Mesendoderm (in vitro differentiated cells): ENCODE results near the gene TSSK3.

Experiments
- DNase-seq: peaks from one replicate; pipeline ENCODE4 v3.0.0; 2013
- H2AK5ac ChIP-seq: 2 replicates; pipeline ENCODE4 v1.6.1; 2013; ENCODE audit warnings: low read length, inconsistent platforms
- H2BK120ac ChIP-seq: 2 replicates; pipeline ENCODE4 v1.6.1; 2013; ENCODE audit warnings: low read depth, mild to moderate bottlenecking, low read length, moderate library complexity, mixed read lengths
- H2BK15ac ChIP-seq: replicated peaks from 2 replicates; pipeline ENCODE4 v1.6.1; 2013; ENCODE audit warnings: low read depth, mild to moderate bottlenecking, moderate library complexity
- H2BK5ac ChIP-seq: 2 replicates; pipeline ENCODE4 v1.6.1; 2013; ENCODE audit warnings: low read length, inconsistent platforms
- H3K18ac ChIP-seq: 2 replicates; pipeline ENCODE4 v1.6.1; 2013; ENCODE audit warnings: mild to moderate bottlenecking, low read length, mixed read lengths
- H3K23ac ChIP-seq: one replicate; pipeline ENCODE4 v1.6.1; 2013; ENCODE audit warnings: low read length
- H3K27ac ChIP-seq: 2 replicates; pipeline ENCODE4 v1.5.1; 2013; ENCODE audit warnings: low read depth, mild to moderate bottlenecking, inconsistent platforms, low read length, moderate library complexity
- H3K27me3 ChIP-seq: 2 replicates; pipeline ENCODE4 v1.6.1; 2013; ENCODE audit warnings: low read length, control low read depth, mild to moderate bottlenecking, inconsistent platforms; ENCODE audit not compliant: insufficient read depth, poor library complexity
- H3K36me3 ChIP-seq: 2 replicates; pipeline ENCODE4 v1.6.1; 2013; ENCODE audit warnings: low read length, inconsistent platforms; ENCODE audit not compliant: control insufficient read depth, insufficient read depth
- H3K4ac ChIP-seq: one replicate; pipeline ENCODE4 v1.6.1; 2013; ENCODE audit warnings: low read depth, mild to moderate bottlenecking, low read length, moderate library complexity
- H3K4me1 ChIP-seq: 2 replicates; pipeline ENCODE4 v1.6.1; 2013; ENCODE audit warnings: low read depth, low read length, inconsistent platforms; ENCODE audit not compliant: control insufficient read depth
- H3K4me2 ChIP-seq: 2 replicates; pipeline ENCODE4 v1.6.1; 2013; ENCODE audit warnings: low read length
- H3K4me3 ChIP-seq: 2 replicates; pipeline ENCODE4 v1.5.1; 2013; ENCODE audit warnings: mild to moderate bottlenecking, low read length
- H3K56ac ChIP-seq: one replicate; pipeline ENCODE4 v1.6.1; 2013; ENCODE audit warnings: low read length
- H3K79me1 ChIP-seq: 2 replicates; pipeline ENCODE4 v1.6.1; 2013; ENCODE audit warnings: low read length, inconsistent platforms
- H3K79me2 ChIP-seq: 2 replicates; pipeline ENCODE4 v1.6.1; 2013; ENCODE audit warnings: mild to moderate bottlenecking, low read length; ENCODE audit not compliant: control insufficient read depth, insufficient read depth
- H3K9ac ChIP-seq: 2 replicates; pipeline ENCODE4 v1.6.1; 2013; ENCODE audit warnings: low read length, inconsistent platforms
- H4K5ac ChIP-seq: one replicate; pipeline ENCODE4 v1.6.1; 2013; ENCODE audit warnings: low read length
- H4K8ac ChIP-seq: one replicate; pipeline ENCODE4 v1.6.1; 2013; ENCODE audit warnings: low read depth, mild to moderate bottlenecking, control low read depth, low read length, moderate library complexity
- WGBS: extraction: QIAGEN DNeasy Blood & Tissue Kit; methylation state at CpG from one replicate; pipeline ENCODE4 v1.1.7; 2013; ENCODE audit warnings: low lambda C conversion rate, missing lambda C conversion rate; ENCODE audit not compliant: insufficient coverage; ENCODE audit errors: extremely low coverage; 5-methylcytosine and 5-hydroxymethylcytosine counted together

TSSK3 gene

DNA sequence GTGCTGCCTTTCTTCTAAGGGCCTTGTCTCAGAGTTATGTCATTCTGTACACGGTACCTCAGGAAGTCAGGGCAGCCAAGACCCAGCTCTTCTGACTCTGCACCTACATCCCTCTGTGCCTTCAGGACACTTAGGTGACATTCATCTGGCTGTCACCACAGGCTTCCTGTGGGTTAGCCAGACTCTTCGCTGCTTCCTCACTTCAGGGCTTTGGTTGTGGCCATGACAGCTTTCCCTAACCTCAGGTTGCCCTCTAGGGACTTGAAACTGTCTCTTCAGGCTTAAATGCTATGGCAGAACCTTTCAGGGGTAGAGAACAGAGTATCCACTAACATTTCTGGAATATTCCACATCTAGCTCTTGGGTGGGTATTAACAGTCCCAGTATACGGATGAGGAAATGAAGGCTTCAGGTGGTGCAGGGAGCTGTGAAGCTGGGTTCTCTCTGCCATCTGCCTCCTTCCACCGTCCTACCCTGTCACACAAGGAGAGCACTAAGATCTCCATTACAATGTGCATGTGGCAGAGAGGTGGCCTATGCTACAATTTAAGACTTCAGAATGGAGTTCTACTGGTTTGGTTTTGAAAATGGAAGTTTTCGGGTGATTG, 9.9 kb downstream of the TSSK3 start:
- no CpG with 5 or more reads among the region's 5 CpGs for WGBS
- no peaks in the 10 kb centered on the region for H3K79me2 ChIP-seq
- H4K8ac ChIP-seq: no peak overlapping the region
- H2AK5ac ChIP-seq: no peak overlapping the region
- no peak overlapping the region for H3K4me3 ChIP-seq
- no peak overlapping the region for H3K9ac ChIP-seq
- no peak overlapping the region for H3K18ac ChIP-seq
- H3K79me1 ChIP-seq: no peaks in the 10 kb centered on the region
- H4K5ac ChIP-seq: no peak overlapping the region
- no peak overlapping the region for H3K23ac ChIP-seq
- no peak for DNase-seq
- no peak overlapping the region for H2BK5ac ChIP-seq
- peaks cover 23% of the 10 kb centered on the region for H3K36me3 ChIP-seq
- no peak overlapping the region for H2BK120ac ChIP-seq
- no peaks in the 10 kb centered on the region for H3K27me3 ChIP-seq
- no peak overlapping the region for H3K4ac ChIP-seq
- no peak overlapping the region for H3K56ac ChIP-seq
- H3K4me2 ChIP-seq: no peak overlapping the region
- H3K27ac ChIP-seq: no peak overlapping the region
- H3K4me1 ChIP-seq: no peaks in the 10 kb centered on the region
- no peak overlapping the region for H2BK15ac ChIP-seq

DNA sequence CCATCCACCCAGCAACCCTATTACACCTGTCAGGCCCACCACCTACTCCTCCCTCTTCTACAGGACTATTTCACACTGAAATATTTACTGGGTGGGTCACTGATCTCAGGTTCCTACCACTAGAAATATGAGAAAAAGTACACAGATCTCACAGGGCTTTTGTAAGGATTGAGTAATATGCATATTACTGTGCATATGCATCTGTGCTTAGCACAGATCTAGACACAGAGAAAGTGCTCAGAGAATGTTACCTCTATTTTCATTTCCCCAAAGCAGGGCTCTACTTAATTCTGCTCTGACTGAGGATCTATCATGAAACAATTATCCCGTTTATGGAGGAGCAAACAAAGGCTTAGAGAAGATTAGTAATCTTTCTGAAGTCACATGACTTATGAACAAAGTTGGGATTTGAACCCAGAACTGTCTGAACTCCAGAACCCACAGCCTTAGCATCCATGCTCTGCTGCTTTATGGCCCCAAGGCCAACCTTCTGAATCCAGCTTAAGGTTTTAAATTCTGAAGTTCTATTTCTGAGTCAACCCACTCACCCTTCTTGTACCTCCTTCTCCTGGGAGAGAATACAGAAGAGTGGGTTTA, 11.8 kb downstream of the TSSK3 start:
- Histone ChIP-seq H2BK120ac (no peak overlapping the region), H3K27me3 (no peaks in the 10 kb centered on the region), H2AK5ac (no peak overlapping the region), H3K56ac (no peak overlapping the region), H4K8ac (no peak overlapping the region), H3K4me2 (no peak overlapping the region), H3K79me2 (no peaks in the 10 kb centered on the region), H3K36me3 (peaks cover 26% of the 10 kb centered on the region), H3K9ac (no peak overlapping the region), H3K4ac (no peak overlapping the region), H3K79me1 (no peaks in the 10 kb centered on the region), H3K18ac (no peak overlapping the region), H3K4me3 (no peak overlapping the region), H3K27ac (no peak overlapping the region), H3K4me1 (no peaks in the 10 kb centered on the region), H2BK5ac (no peak overlapping the region), H4K5ac (no peak overlapping the region), H2BK15ac (no peak overlapping the region), H3K23ac (no peak overlapping the region)
- WGBS: no CpG with 5 or more reads among the region's 1 CpG
- no peak for DNase-seq

DNA sequence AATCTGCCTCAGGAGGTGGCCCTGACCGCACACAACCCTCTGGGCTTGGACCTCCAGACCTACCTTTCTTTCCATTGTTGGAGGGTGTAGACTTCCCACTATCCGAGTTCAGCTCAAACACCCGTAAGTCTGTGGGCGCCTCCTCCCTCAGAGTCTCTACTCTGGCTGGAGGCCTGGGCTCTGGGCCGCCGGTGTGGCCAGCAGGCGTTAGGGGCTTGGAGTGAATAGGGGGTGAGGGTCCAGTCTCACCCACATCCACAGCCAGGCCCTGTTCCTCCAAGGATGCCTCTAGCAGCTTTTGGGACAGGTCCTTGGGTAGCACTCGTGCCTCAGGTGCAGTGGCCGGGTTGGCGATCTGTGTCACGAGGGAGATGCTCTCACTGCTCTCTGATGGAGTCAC, 13.9 kb downstream of the TSSK3 start:
- H3K4ac ChIP-seq: no peak overlapping the region
- H4K8ac ChIP-seq: no peak overlapping the region
- H2BK15ac ChIP-seq: no peak overlapping the region
- H3K4me2 ChIP-seq: no peak overlapping the region
- DNase-seq: no peak
- H3K4me1 ChIP-seq: no peaks in the 10 kb centered on the region
- H3K79me2 ChIP-seq: no peaks in the 10 kb centered on the region
- no peak overlapping the region for H3K23ac ChIP-seq
- H3K36me3 ChIP-seq: peaks cover 32% of the 10 kb centered on the region
- no peak overlapping the region for H2BK5ac ChIP-seq
- H3K4me3 ChIP-seq: no peak overlapping the region
- H3K27ac ChIP-seq: no peak overlapping the region
- no peaks in the 10 kb centered on the region for H3K79me1 ChIP-seq
- no peak overlapping the region for H4K5ac ChIP-seq
- no peak overlapping the region for H3K9ac ChIP-seq
- no peak overlapping the region for H2BK120ac ChIP-seq
- H3K27me3 ChIP-seq: no peaks in the 10 kb centered on the region
- WGBS: no CpG with 5 or more reads among the region's 11 CpGs
- H3K18ac ChIP-seq: no peak overlapping the region
- no peak overlapping the region for H2AK5ac ChIP-seq
- H3K56ac ChIP-seq: no peak overlapping the region

DNA sequence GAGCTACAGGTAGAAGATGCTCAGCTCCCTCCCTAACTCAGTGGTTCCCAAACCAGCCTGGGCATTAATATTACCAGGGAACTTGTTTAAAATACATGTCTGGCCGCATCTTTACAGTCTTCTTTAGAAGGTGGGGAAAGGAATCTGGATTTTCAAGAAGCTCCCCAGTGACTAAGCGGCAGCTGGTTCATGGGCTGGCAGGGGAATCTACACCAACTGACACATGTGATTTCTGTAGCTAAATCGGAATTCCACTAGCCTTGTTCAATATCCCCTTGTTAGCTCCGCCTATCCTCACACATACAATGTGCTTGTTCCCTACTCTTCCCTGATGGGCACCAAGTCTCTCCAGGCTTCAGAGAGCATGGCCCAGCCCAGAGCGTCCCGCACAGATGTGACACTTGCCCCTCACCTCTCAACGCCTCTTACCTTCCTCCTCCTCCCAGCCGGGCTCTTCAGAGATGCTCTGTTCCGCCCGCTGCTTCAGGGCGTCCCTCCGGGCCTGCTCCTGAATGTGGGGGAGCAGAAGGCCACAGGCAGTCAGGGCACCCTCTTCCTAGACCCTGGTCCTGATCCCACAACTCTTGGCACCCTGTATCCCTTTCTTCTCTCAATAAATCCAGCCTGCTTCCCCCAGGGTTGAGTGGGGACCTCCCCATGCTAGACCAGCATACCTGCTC, 15.3 kb downstream of the TSSK3 start:
- Histone ChIP-seq H2AK5ac (no peak overlapping the region), H3K23ac (no peak overlapping the region), H2BK120ac (no peak overlapping the region), H3K36me3 (peaks cover 32% of the 10 kb centered on the region), H4K8ac (no peak overlapping the region), H2BK15ac (no peak overlapping the region), H3K27ac (no peak overlapping the region), H3K18ac (no peak overlapping the region), H2BK5ac (no peak overlapping the region), H3K4me2 (no peak overlapping the region), H3K4me1 (no peaks in the 10 kb centered on the region), H3K56ac (no peak overlapping the region), H3K4ac (no peak overlapping the region), H3K4me3 (no peak overlapping the region), H4K5ac (no peak overlapping the region), H3K27me3 (no peaks in the 10 kb centered on the region), H3K9ac (no peak overlapping the region), H3K79me1 (no peaks in the 10 kb centered on the region), H3K79me2 (no peaks in the 10 kb centered on the region)
- WGBS: no CpG with 5 or more reads among the region's 12 CpGs
- no peak for DNase-seq

DNA sequence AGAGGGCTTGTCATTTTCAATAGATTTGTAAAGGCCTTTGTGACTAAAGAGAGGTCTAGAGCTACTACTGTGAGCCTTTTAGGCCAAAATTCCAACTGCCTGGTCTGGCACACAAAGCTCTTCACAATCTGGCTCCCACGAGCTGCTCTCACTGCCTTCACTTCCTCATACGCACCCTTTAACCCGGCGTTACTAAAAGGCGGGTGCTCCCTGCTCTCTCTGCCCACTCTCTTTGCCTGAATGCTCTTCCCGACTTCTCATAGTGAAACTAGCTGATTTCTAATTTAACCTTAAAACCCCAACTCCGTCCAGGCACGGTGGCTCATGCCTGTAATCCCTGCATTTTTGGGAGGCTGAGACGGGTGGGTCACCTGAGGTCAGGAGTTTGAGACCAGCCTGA, 17.7 kb downstream of the TSSK3 start:
- peaks cover 34% of the 10 kb centered on the region for H3K36me3 ChIP-seq

More for the DNA sequence above, 17.7 kb downstream of the TSSK3 start:
- no peak overlapping the region for H3K4me2 ChIP-seq
- H4K8ac ChIP-seq: no peak overlapping the region
- H3K79me2 ChIP-seq: no peaks in the 10 kb centered on the region
- H2AK5ac ChIP-seq: no peak overlapping the region
- no peak overlapping the region for H3K4me3 ChIP-seq
- no peak overlapping the region for H3K23ac ChIP-seq
- H3K9ac ChIP-seq: no peak overlapping the region
- H4K5ac ChIP-seq: no peak overlapping the region
- H3K18ac ChIP-seq: no peak overlapping the region
- no peak overlapping the region for H3K27ac ChIP-seq
- no peak overlapping the region for H2BK120ac ChIP-seq
- WGBS: no CpG with 5 or more reads among the region's 9 CpGs
- H3K27me3 ChIP-seq: no peaks in the 10 kb centered on the region
- no peak overlapping the region for H3K56ac ChIP-seq
- H3K4ac ChIP-seq: no peak overlapping the region
- no peaks in the 10 kb centered on the region for H3K4me1 ChIP-seq
- H2BK15ac ChIP-seq: no peak overlapping the region
- H3K79me1 ChIP-seq: no peaks in the 10 kb centered on the region
- H2BK5ac ChIP-seq: no peak overlapping the region
- no peak for DNase-seq
